H1 (cell line): ENCODE results near the gene SND1. TPM values are rescaled to one million over a fixed set of nuclear protein-coding genes. Genes with fewer than 3 reads are reported as not detected.

ENCODE experiments used
- CTCF ChIA-PET: fragments of 300-600 bp; sonication (Branson Sonifier 250); formaldehyde crosslinking; loops from one replicate; lab custom pipeline; 2021; ENCODE audit not compliant: partially characterized antibody; lab: Charles Lee
- POLR2A ChIA-PET: fragments of 300-600 bp; sonication (Branson Sonifier 250); formaldehyde crosslinking; loops from one replicate; lab custom pipeline; 2021; ENCODE audit warnings: inconsistent platforms; ENCODE audit not compliant: partially characterized antibody; lab: Charles Lee
- DNase-seq, 2 experiments: peaks; one replicate each; pipeline versions ENCODE4 v3.0.0 to v3.0.0-alpha.2; 2010 to 2022; ENCODE audit warnings: low spot score in 2 of 2, low read depth in 1 of 2, mixed read lengths in 1 of 2
- FAIRE-seq: peaks from 2 replicates; lab custom pipeline; 2011; peaks lifted over from hg19 to GRCh38; lab: Jason Lieb, UNC
- H2AFZ ChIP-seq: 2 replicates; pipeline ENCODE4 v1.8.1; 2012; ENCODE audit warnings: low read length, inconsistent platforms
- H2AK5ac ChIP-seq: 2 replicates; pipeline ENCODE4 v1.6.1; 2013; ENCODE audit warnings: low read depth, low read length
- H2BK120ac ChIP-seq: replicated peaks from 2 replicates; pipeline ENCODE3; 2013; ENCODE audit warnings: low read depth, low read length, inconsistent platforms
- H2BK12ac ChIP-seq: 2 replicates; pipeline ENCODE4 v1.6.1; 2013; ENCODE audit warnings: low read depth, low read length
- H2BK15ac ChIP-seq: 2 replicates; pipeline ENCODE4 v1.6.1; 2013; ENCODE audit warnings: low read length
- H2BK20ac ChIP-seq: 2 replicates; pipeline ENCODE4 v1.6.1; 2013; ENCODE audit warnings: low read length
- H2BK5ac ChIP-seq: 2 replicates; pipeline ENCODE4 v1.6.1; 2013; ENCODE audit warnings: low read depth, low read length
- H3K14ac ChIP-seq: 2 replicates; pipeline ENCODE4 v1.6.1; 2013; ENCODE audit warnings: inconsistent platforms; ENCODE audit not compliant: insufficient read length
- H3K18ac ChIP-seq: 2 replicates; pipeline ENCODE4 v1.6.1; 2013; ENCODE audit warnings: low read length; ENCODE audit errors: extremely low read depth
- H3K23ac ChIP-seq: 2 replicates; pipeline ENCODE4 v1.6.1; 2013; ENCODE audit warnings: inconsistent platforms; ENCODE audit not compliant: insufficient read length
- H3K23me2 ChIP-seq: 2 replicates; pipeline ENCODE4 v1.6.1; 2013; ENCODE audit warnings: low read depth, low read length
- H3K27ac ChIP-seq: 2 replicates; pipeline ENCODE4 v1.6.1; 2011; ENCODE audit warnings: low read depth, low read length, inconsistent platforms
- H3K27me3 ChIP-seq, 4 experiments: replicated peaks in 1 of 4; 1 replicate in 1 of 4; 2 replicates in 3 of 4; pipeline versions ENCODE4 v1.6.1 to v1.8.1; 2011 to 2013; ENCODE audit warnings: low read length in 3 of 4, mild to moderate bottlenecking in 3 of 4, inconsistent platforms in 2 of 4, mixed read lengths in 2 of 4, moderate library complexity in 1 of 4; ENCODE audit not compliant: control insufficient read depth in 3 of 4, insufficient read depth in 3 of 4; ENCODE audit errors: extremely low read depth in 1 of 4
- H3K36me3 ChIP-seq, 4 experiments: 2 replicates each; pipeline versions ENCODE4 v1.6.1 to v1.8.1; 2011 to 2013; ENCODE audit warnings: mild to moderate bottlenecking in 4 of 4, low read length in 3 of 4, moderate library complexity in 2 of 4, control low read depth in 1 of 4, inconsistent platforms in 1 of 4; ENCODE audit not compliant: insufficient read depth in 4 of 4, control insufficient read depth in 2 of 4
- H3K4ac ChIP-seq: replicated peaks from 2 replicates; pipeline ENCODE3; 2013; ENCODE audit warnings: low read length, low read depth, mixed read lengths, inconsistent platforms; ENCODE audit not compliant: insufficient read length
- H3K4me1 ChIP-seq, 4 experiments: replicated peaks in 1 of 4; 1 replicate in 1 of 4; 2 replicates in 3 of 4; pipeline versions ENCODE4 v1.6.1 to v1.8.1; 2011 to 2013; ENCODE audit warnings: low read length in 3 of 4, inconsistent platforms in 2 of 4, mixed read lengths in 1 of 4; ENCODE audit not compliant: insufficient read depth in 4 of 4, control insufficient read depth in 3 of 4
- H3K4me2 ChIP-seq, 2 experiments: 2 replicates each; pipeline versions ENCODE4 v1.6.1 to v1.8.1; 2011 to 2013; ENCODE audit warnings: low read depth in 2 of 2, low read length in 2 of 2, control low read depth in 1 of 2, inconsistent platforms in 1 of 2, mild to moderate bottlenecking in 1 of 2; ENCODE audit not compliant: insufficient read depth in 1 of 2
- H3K4me3 ChIP-seq, 4 experiments: fragments of 200-600, 300-600 bp in 1 of 4; sonication (generic), shearing (Covaris generic), sonication (Bioruptor Twin) in 1 of 4; 2 replicates each; pipeline versions ENCODE4 v1.5.1 to v1.8.1; 2011 to 2016; ENCODE audit warnings: low read length in 4 of 4, low read depth in 3 of 4, control low read depth in 2 of 4, inconsistent platforms in 2 of 4, mild to moderate bottlenecking in 2 of 4, mixed read lengths in 1 of 4, moderate library complexity in 1 of 4; ENCODE audit not compliant: insufficient read depth in 2 of 4; ENCODE audit errors: extremely low read depth in 1 of 4
- H3K56ac ChIP-seq: replicated peaks from 2 replicates; pipeline ENCODE3; 2013; ENCODE audit warnings: low read depth, mild to moderate bottlenecking, mixed read lengths, low read length, inconsistent platforms; ENCODE audit not compliant: insufficient read length
- H3K79me1 ChIP-seq: 2 replicates; pipeline ENCODE4 v1.6.1; 2013; ENCODE audit warnings: low read depth, low read length, control low read depth
- H3K79me2 ChIP-seq, 2 experiments: 2 replicates each; pipeline versions ENCODE4 v1.6.1 to v1.8.1; 2012 to 2013; ENCODE audit warnings: low read length in 2 of 2, mild to moderate bottlenecking in 2 of 2, inconsistent platforms in 1 of 2; ENCODE audit not compliant: insufficient read depth in 2 of 2, control insufficient read depth in 1 of 2
- H3K9ac ChIP-seq, 4 experiments: replicated peaks in 1 of 4; 1 replicate in 1 of 4; 2 replicates in 3 of 4; pipeline versions ENCODE4 v1.6.1 to v1.8.1; 2011 to 2013; ENCODE audit warnings: low read depth in 3 of 4, low read length in 3 of 4, control low read depth in 2 of 4, mild to moderate bottlenecking in 2 of 4, moderate library complexity in 2 of 4, inconsistent platforms in 1 of 4; ENCODE audit errors: extremely low read depth in 1 of 4
- H3K9me3 ChIP-seq, 2 experiments: 2 replicates each; pipeline versions ENCODE4 v1.6.1 to v1.8.1; 2012 to 2013; ENCODE audit warnings: mild to moderate bottlenecking in 2 of 2, moderate library complexity in 2 of 2, control low read depth in 1 of 2, inconsistent platforms in 1 of 2, low read depth in 1 of 2, low read length in 1 of 2, mixed read lengths in 1 of 2; ENCODE audit not compliant: insufficient read depth in 2 of 2
- H4K20me1 ChIP-seq, 2 experiments: replicated peaks in 1 of 2; 2 replicates each; pipeline versions ENCODE3 to v1.8.1; 2011 to 2013; ENCODE audit warnings: inconsistent platforms in 2 of 2, low read length in 2 of 2, mild to moderate bottlenecking in 1 of 2; ENCODE audit not compliant: insufficient read depth in 2 of 2, control insufficient read depth in 1 of 2
- H4K5ac ChIP-seq: 2 replicates; pipeline ENCODE4 v1.6.1; 2013; ENCODE audit warnings: low read length, low read depth, mixed read lengths, inconsistent platforms; ENCODE audit not compliant: insufficient read length
- H4K8ac ChIP-seq: 2 replicates; pipeline ENCODE4 v1.8.0; 2013; ENCODE audit warnings: mild to moderate bottlenecking, moderate library complexity, low read length, inconsistent platforms; ENCODE audit not compliant: insufficient read depth; ENCODE audit errors: extremely low read depth
- H4K91ac ChIP-seq: replicated peaks from 2 replicates; pipeline ENCODE3; 2013; ENCODE audit warnings: low read length, mixed read lengths, inconsistent platforms; ENCODE audit not compliant: insufficient read length
- BACH1 ChIP-seq: IDR thresholded peaks from 2 replicates; pipeline ENCODE4 v1.6.1; 2012; ENCODE audit warnings: low read length, improper control_type of control experiment
- BCL11A ChIP-seq, 2 experiments: IDR thresholded peaks; one replicate each; pipeline ENCODE4 v1.6.1; 2011; ENCODE audit warnings: low read depth in 2 of 2, low read length in 2 of 2, mild to moderate bottlenecking in 2 of 2
- CREB1 ChIP-seq: IDR thresholded peaks from 2 replicates; pipeline ENCODE4 v1.6.1; 2012; ENCODE audit warnings: inconsistent platforms
- EP300 ChIP-seq, 2 experiments: IDR thresholded peaks; 1 replicate in 1 of 2; 2 replicates in 1 of 2; pipeline ENCODE4 v1.6.1; 2011 to 2012; ENCODE audit warnings: low read depth in 2 of 2, low read length in 2 of 2, mild to moderate bottlenecking in 2 of 2, borderline replicate concordance in 1 of 2, inconsistent platforms in 1 of 2, moderate library complexity in 1 of 2
- GABPA ChIP-seq: IDR thresholded peaks from 2 replicates; pipeline ENCODE4 v1.6.1; 2011; ENCODE audit warnings: mild to moderate bottlenecking, low read length, moderate library complexity, borderline replicate concordance; ENCODE audit not compliant: insufficient read depth
- HDAC2 ChIP-seq, 2 experiments: fragments of 300-600 bp in 1 of 2; sonication (generic) in 1 of 2; IDR thresholded peaks; 2 replicates each; pipeline ENCODE4 v1.6.1; 2011 to 2012; ENCODE audit warnings: low read depth in 2 of 2, low read length in 2 of 2, mild to moderate bottlenecking in 2 of 2, moderate library complexity in 2 of 2, borderline replicate concordance in 1 of 2, inconsistent platforms in 1 of 2
- POLR2A ChIP-seq, 2 experiments: IDR thresholded peaks; 1 replicate in 1 of 2; 2 replicates in 1 of 2; pipeline ENCODE4 v1.6.1; 2011; ENCODE audit warnings: low read depth in 2 of 2, low read length in 2 of 2, mild to moderate bottlenecking in 2 of 2; ENCODE audit errors: control extremely low read depth in 1 of 2
- RAD21 ChIP-seq, 2 experiments: IDR thresholded peaks in 1 of 2; conservative IDR thresholded peaks in 1 of 2; 2 replicates each; pipeline ENCODE4 v1.6.1; 2011; ENCODE audit warnings: low read depth in 2 of 2, low read length in 2 of 2, improper control_type of control experiment in 1 of 2, inconsistent platforms in 1 of 2, mild to moderate bottlenecking in 1 of 2, moderate library complexity in 1 of 2
- RBBP5 ChIP-seq: IDR thresholded peaks from 2 replicates; pipeline ENCODE4 v1.7.1; 2012; ENCODE audit warnings: low read depth, mild to moderate bottlenecking, inconsistent platforms, low read length, moderate library complexity, borderline replicate concordance
- RXRA ChIP-seq: IDR thresholded peaks from 2 replicates; pipeline ENCODE4 v1.6.1; 2011; ENCODE audit warnings: low read depth, mild to moderate bottlenecking, low read length, moderate library complexity; ENCODE audit not compliant: insufficient read depth
- SUZ12 ChIP-seq: fragments of 200-600 bp; sonication (generic); IDR thresholded peaks from 2 replicates; pipeline ENCODE4 v1.6.1; 2012; ENCODE audit warnings: mild to moderate bottlenecking, inconsistent platforms, low read length, moderate library complexity, mixed read lengths
- USF2 ChIP-seq: IDR thresholded peaks from 2 replicates; pipeline ENCODE4 v1.6.1; 2011; ENCODE audit warnings: low read length, improper control_type of control experiment
- WGBS, 2 experiments: shearing (Covaris generic) in 1 of 2; methylation state at CpG; one replicate each; pipeline versions ENCODE4 v1.1.6 to v1.1.7; 2013 to 2015; ENCODE audit warnings: low lambda C conversion rate in 2 of 2, mixed read lengths in 2 of 2, inconsistent platforms in 1 of 2, low coverage in 1 of 2, missing lambda C conversion rate in 1 of 2; ENCODE audit not compliant: insufficient replicate concordance in 2 of 2, insufficient coverage in 1 of 2, insufficient read length in 1 of 2; ENCODE audit errors: extremely low coverage in 1 of 2, missing lambda C conversion rate in 1 of 2; 5-methylcytosine and 5-hydroxymethylcytosine counted together
- polyA plus RNA-seq, 7 experiments: library from polyadenylated mRNA; depleted of rRNA in 3 of 7; stranded (reverse) in 5 of 7; unstranded in 2 of 7; fragments of >200 nt in 5 of 7; fragments of 200-250 nt in 2 of 7; gene quantifications; 1 replicate in 5 of 7; 2 replicates in 1 of 7; 4 replicates in 1 of 7; pipeline versions ENCODE4 v1.2.1 to v1.2.3, GENCODE V29; 2011 to 2013; ENCODE audit warnings: missing spikeins in 2 of 7, mixed read lengths in 2 of 7
- total RNA-seq: library from RNA; stranded (reverse); fragmentation: NEBNext Ultra II Directional; extraction: Animal tissue kit (Norgen Biotek cat#: 25700); gene quantifications from 2 replicates; pipeline ENCODE4 v1.2.1, GENCODE V29; 2021

The SND1 gene
- total and polyA plus RNA-seq, 2 of the 8 experiments (the other 6 are each of a cell fraction or from before 2014, with no cell fraction given) = 122 to 290 TPM

- Histone ChIP-seq H3K9ac (no peak overlapping the region), H2BK120ac (no peak overlapping the region), H3K4ac (no peak overlapping the region), H3K4me2 (no peak overlapping the region), H4K8ac (no peak overlapping the region), H3K79me1 (no peaks in the 10 kb centered on the region), H2BK12ac (no peak overlapping the region), H3K18ac (no peak overlapping the region), H2AK5ac (no peak overlapping the region), H2BK5ac (no peak overlapping the region), H4K5ac (no peak overlapping the region), H3K4me1 (peaks cover under 1 to 25% (median 4%) of the 10 kb centered on the region in 4 experiments; a peak in 5 of 7 replicates), H3K27ac (no peak overlapping the region), H3K4me3 (no peak overlapping the region), H2BK15ac (no peak overlapping the region), H3K27me3 (no peaks in the 10 kb centered on the region), H3K36me3 (peaks cover 0 to 26% (median 9%) of the 10 kb centered on the region in 4 experiments; a peak in 5 of 8 replicates), H4K20me1 (peaks cover 2 to 3% of the 10 kb centered on the region in 2 experiments), H2AFZ (no peak overlapping the region), H2BK20ac (no peak overlapping the region), H3K79me2 (peaks cover 0 to 5% of the 10 kb centered on the region in 2 experiments; a peak in 2 of 4 replicates), H3K14ac (no peak overlapping the region), H3K9me3 (no peaks in the 10 kb centered on the region), H4K91ac (no peak overlapping the region), H3K23me2 (no peaks in the 10 kb centered on the region), H3K23ac (no peak overlapping the region), H3K56ac (no peak overlapping the region)
- DNase-seq (no peak), FAIRE-seq (no peak)
- WGBS, 2 experiments = 84% methylated on average over 4 of the region's 4 CpGs; no CpG with 5 or more reads in 1 of the 2 experiments
- CTCF ChIA-PET = interaction anchor here (1.0 to 2.0 kb wide), 2 partner anchors 99 to 162 kb away, joined by 3 to 4 read pairs; no protein-coding TSS in a partner anchor
- POLR2A ChIA-PET = no interaction called here
- no peak for TF ChIP-seq RAD21 (IDR thresholded peaks at IDR 0.05 in 1 of 2, conservative IDR thresholded peaks at IDR 0.05 in 1 of 2; ENCODE audit: low read depth in 2 of 2, low read length in 2 of 2)
- TF ChIP-seq BACH1 = no peak
- TF ChIP-seq HDAC2 (IDR thresholded peaks at IDR 0.05; ENCODE audit: borderline replicate concordance in 1 of 2, low read depth in 2 of 2, low read length in 2 of 2) = no peak
- TF ChIP-seq EP300 (IDR thresholded peaks at IDR 0.05; ENCODE audit: borderline replicate concordance in 1 of 2, low read depth in 2 of 2, low read length in 2 of 2) = no peak
- no peak for TF ChIP-seq POLR2A (IDR thresholded peaks at IDR 0.05; ENCODE audit: control extremely low read depth in 1 of 2, low read depth in 2 of 2, low read length in 2 of 2)
- no peak for TF ChIP-seq GABPA
- no peak for TF ChIP-seq BCL11A (IDR thresholded peaks at IDR 0.05; ENCODE audit: low read depth in 2 of 2, low read length in 2 of 2)
- TF ChIP-seq RXRA = no peak
- no peak for TF ChIP-seq SUZ12
- TF ChIP-seq RBBP5 = no peak
- no peak for TF ChIP-seq CREB1
- TF ChIP-seq USF2 = no peak
These were observed 239.2 kb downstream of the SND1 start for GRCh38 chr7:127891144-127891543.
